GM19240 (cell line): ENCODE results near the gene P2RY2.

Experiments
- DNase-seq: peaks from one replicate; pipeline ENCODE4 v3.0.0; 2011; ENCODE audit warnings: low spot score; ENCODE audit not compliant: insufficient read length

P2RY2 gene

GRCh38 chr11:73283276-73284000 lies 65.4 kb downstream of the P2RY2 start:
- DNase-seq, result no peak

GRCh38 chr11:73284106-73284505 lies 66.0 kb downstream of the P2RY2 start:
- DNase-seq, result no peak

- DNase-seq, result no peak
Measured at GRCh38 chr11:73285721-73286120, 67.6 kb downstream of the P2RY2 start.
